Measurements from ENCODE around the gene CGB7.

- TF ChIP-seq CTCF (IDR thresholded peaks at IDR 0.05): no peak
- TF ChIP-seq POLR2A (IDR thresholded peaks at IDR 0.05): no peak
Measured at GRCh38 chr19:49094505-49095482, 37.2 kb upstream of the CGB7 start.

Measured in adrenal gland (tissue), 5 donors.